MM.1S (cell line): Measurements from ENCODE around the gene LRRTM1.

ENCODE experiments used
- DNase-seq: peaks from one replicate; pipeline ENCODE4 v3.0.0-alpha.2; 2015
- H2AFZ ChIP-seq: fragments of 300-600 bp; sonication (generic); 2 replicates; pipeline ENCODE4 v1.6.0; 2016; ENCODE audit warnings: antibody characterized with exemption, low read length
- H3F3A ChIP-seq: fragments of 300-600 bp; sonication (generic); 2 replicates; pipeline ENCODE4 v1.6.1; 2016; ENCODE audit warnings: mild to moderate bottlenecking, antibody characterized with exemption, low read length, moderate library complexity, mixed read lengths; ENCODE audit not compliant: insufficient read depth
- H3K27ac ChIP-seq: fragments of 300-600 bp; sonication (generic); 2 replicates; pipeline ENCODE4 v1.5.1; 2016; ENCODE audit warnings: mild to moderate bottlenecking, low read length
- H3K27me3 ChIP-seq: fragments of 300-600 bp; sonication (generic); replicated peaks from 2 replicates; pipeline ENCODE4 v1.6.0; 2016; ENCODE audit warnings: low read length; ENCODE audit not compliant: insufficient read depth
- H3K36me3 ChIP-seq: fragments of 300-600 bp; sonication (generic); replicated peaks from 2 replicates; pipeline ENCODE4 v1.6.1; 2016; ENCODE audit warnings: mild to moderate bottlenecking, low read length, mixed read lengths; ENCODE audit not compliant: insufficient read depth
- H3K4me1 ChIP-seq: fragments of 300-600 bp; sonication (generic); 2 replicates; pipeline ENCODE4 v1.6.1; 2016; ENCODE audit warnings: low read length, mixed read lengths
- H3K4me2 ChIP-seq: fragments of 300-600 bp; sonication (generic); 2 replicates; pipeline ENCODE4 v1.6.0; 2016; ENCODE audit warnings: low read depth, low read length
- H3K4me3 ChIP-seq: fragments of 300-600 bp; sonication (generic); 2 replicates; pipeline ENCODE4 v1.5.1; 2016; ENCODE audit warnings: low read length, mixed read lengths
- H3K79me2 ChIP-seq: fragments of 300-600 bp; sonication (generic); 2 replicates; pipeline ENCODE4 v1.6.1; 2016; ENCODE audit warnings: mixed run types, low read length, mixed read lengths
- H3K9ac ChIP-seq: fragments of 300-600 bp; sonication (generic); 2 replicates; pipeline ENCODE4 v1.6.1; 2016; ENCODE audit warnings: low read length, mixed read lengths
- H3K9me2 ChIP-seq: fragments of 300-600 bp; sonication (generic); replicated peaks from 2 replicates; pipeline ENCODE4 v1.6.1; 2016; ENCODE audit warnings: mild to moderate bottlenecking, low read length, mixed read lengths; ENCODE audit not compliant: insufficient read depth
- H3K9me3 ChIP-seq: fragments of 300-600 bp; sonication (generic); replicated peaks from 2 replicates; pipeline ENCODE4 v1.6.1; 2016; ENCODE audit warnings: mild to moderate bottlenecking, low read length, mixed read lengths; ENCODE audit not compliant: insufficient read depth
- H4K20me1 ChIP-seq: fragments of 300-600 bp; sonication (generic); 2 replicates; pipeline ENCODE4 v1.6.1; 2016; ENCODE audit warnings: mild to moderate bottlenecking, low read length, moderate library complexity, mixed read lengths; ENCODE audit not compliant: insufficient read depth
- CTCF ChIP-seq: fragments of 300-600 bp; sonication (generic); IDR thresholded peaks from 2 replicates; pipeline ENCODE4 v1.5.1; 2016; ENCODE audit warnings: antibody characterized with exemption, low read length, mixed read lengths
- EZH2 ChIP-seq: fragments of 300-600 bp; sonication (generic); optimal IDR thresholded peaks from 2 replicates; pipeline ENCODE3; 2017; ENCODE audit warnings: low read depth, mild to moderate bottlenecking, antibody characterized with exemption, low read length, mixed read lengths
- EZH2phosphoT487 ChIP-seq: fragments of 300-600 bp; sonication (generic); IDR thresholded peaks from 2 replicates; pipeline ENCODE4 v1.6.1; 2018; ENCODE audit warnings: antibody characterized with exemption, low read length

LRRTM1 gene

GRCh38 chr2:80291656-80292055, 12.9 kb downstream of the LRRTM1 start:
- TF ChIP-seq CTCF (no peak), EZH2phosphoT487 (no peak), EZH2 (no peak)
- H3K27me3 ChIP-seq = no peaks in the 10 kb centered on the region
- no peaks in the 10 kb centered on the region for H3K9me2 ChIP-seq
- no peaks in the 10 kb centered on the region for H4K20me1 ChIP-seq
- no peak overlapping the region for H2AFZ ChIP-seq
- no peaks in the 10 kb centered on the region for H3K4me1 ChIP-seq
- H3K4me3 ChIP-seq = no peak overlapping the region
- DNase-seq = no peak
- no peaks in the 10 kb centered on the region for H3F3A ChIP-seq
- no peaks in the 10 kb centered on the region for H3K79me2 ChIP-seq
- no peaks in the 10 kb centered on the region for H3K36me3 ChIP-seq
- no peaks in the 10 kb centered on the region for H3K9me3 ChIP-seq
- H3K27ac ChIP-seq = no peak overlapping the region
- no peak overlapping the region for H3K9ac ChIP-seq
- no peak overlapping the region for H3K4me2 ChIP-seq

- no peak overlapping the region for H3K9ac ChIP-seq
- no peaks in the 10 kb centered on the region for H3K4me1 ChIP-seq
- H3K9me2 ChIP-seq = no peaks in the 10 kb centered on the region
- H4K20me1 ChIP-seq = no peaks in the 10 kb centered on the region
- no peak overlapping the region for H3K4me3 ChIP-seq
- H3K36me3 ChIP-seq = no peaks in the 10 kb centered on the region
- no peak overlapping the region for H3K27ac ChIP-seq
- no peaks in the 10 kb centered on the region for H3K79me2 ChIP-seq
- H3K4me2 ChIP-seq = no peak overlapping the region
- H3F3A ChIP-seq = no peaks in the 10 kb centered on the region
- no peak for DNase-seq
- no peak for TF ChIP-seq CTCF
- TF ChIP-seq EZH2 = no peak
- TF ChIP-seq EZH2phosphoT487 = no peak
- no peak overlapping the region for H2AFZ ChIP-seq
- H3K9me3 ChIP-seq = no peaks in the 10 kb centered on the region
- H3K27me3 ChIP-seq = no peaks in the 10 kb centered on the region
Observed at GRCh38 chr2:80288576-80288975, 16.0 kb downstream of the LRRTM1 start.

- no peaks in the 10 kb centered on the region for H3K36me3 ChIP-seq
- no peaks in the 10 kb centered on the region for H3K79me2 ChIP-seq
- no peak overlapping the region for H2AFZ ChIP-seq
- H3K4me2 ChIP-seq = no peak overlapping the region
- H3K27me3 ChIP-seq = no peaks in the 10 kb centered on the region
- no peak overlapping the region for H3K4me3 ChIP-seq
- no peak overlapping the region for H3K27ac ChIP-seq
- H3F3A ChIP-seq = no peaks in the 10 kb centered on the region
- H3K9ac ChIP-seq = no peak overlapping the region
- no peaks in the 10 kb centered on the region for H3K4me1 ChIP-seq
- DNase-seq = no peak
- no peaks in the 10 kb centered on the region for H3K9me3 ChIP-seq
- TF ChIP-seq EZH2phosphoT487 = no peak
- no peak for TF ChIP-seq CTCF
- no peak for TF ChIP-seq EZH2
- H3K9me2 ChIP-seq = no peaks in the 10 kb centered on the region
- no peaks in the 10 kb centered on the region for H4K20me1 ChIP-seq
Observed at GRCh38 chr2:80281049-80281448, 23.5 kb downstream of the LRRTM1 start.
